CD4-positive, alpha-beta T cell treated with Interleukin-10 for 1 hour (primary cell): Measurements from ENCODE around the gene NPR2.

ENCODE experiments used
- DNase-seq: peaks from one replicate; pipeline ENCODE4 v3.0.0-alpha.2; 2020

Gene NPR2

DNA sequence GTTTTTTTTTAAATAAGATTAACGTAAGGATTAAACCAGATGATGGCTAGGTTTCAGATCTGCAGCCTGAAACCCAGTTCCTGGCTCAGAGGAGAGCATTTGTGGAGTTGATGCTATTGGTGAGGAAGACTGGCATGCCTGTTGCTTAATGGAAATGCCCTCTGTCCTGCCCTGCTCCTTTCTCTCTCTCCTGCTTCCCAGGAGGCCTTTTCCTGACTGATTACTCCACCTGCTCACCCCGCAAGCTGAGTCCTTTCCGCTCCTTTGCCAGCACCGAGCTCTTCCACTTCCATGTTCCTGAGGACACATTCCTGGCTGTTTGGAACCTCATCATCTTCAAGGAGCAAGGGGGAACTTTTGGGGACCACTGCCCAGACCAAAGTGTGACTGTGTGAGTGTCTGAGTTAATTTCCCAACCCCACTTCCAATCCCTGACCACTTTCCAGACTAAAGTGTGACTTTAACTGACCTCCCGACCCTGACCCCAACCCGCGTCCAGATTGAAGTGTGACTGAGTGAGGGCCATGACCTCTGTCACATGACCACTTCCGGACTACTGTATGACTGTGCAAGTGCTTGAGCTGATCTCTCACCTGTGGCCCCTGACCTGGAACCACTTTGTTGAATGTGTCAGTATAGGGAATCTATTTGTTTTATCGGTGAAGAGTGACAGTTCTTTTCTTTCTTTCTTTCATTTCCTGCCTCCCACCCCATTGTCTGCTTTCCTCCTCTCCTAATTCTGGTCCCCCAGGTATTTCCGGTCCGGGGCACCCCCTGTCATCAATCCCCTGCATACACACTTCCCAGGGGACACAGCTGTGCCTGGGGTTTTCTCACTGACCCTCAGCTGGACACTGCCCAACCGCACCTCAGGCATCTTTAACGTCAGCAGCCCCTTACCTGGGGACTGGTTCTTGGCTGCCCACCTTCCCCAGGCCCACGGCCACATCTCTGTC, 43.1 kb downstream of the NPR2 start:
- no peak for DNase-seq

DNA sequence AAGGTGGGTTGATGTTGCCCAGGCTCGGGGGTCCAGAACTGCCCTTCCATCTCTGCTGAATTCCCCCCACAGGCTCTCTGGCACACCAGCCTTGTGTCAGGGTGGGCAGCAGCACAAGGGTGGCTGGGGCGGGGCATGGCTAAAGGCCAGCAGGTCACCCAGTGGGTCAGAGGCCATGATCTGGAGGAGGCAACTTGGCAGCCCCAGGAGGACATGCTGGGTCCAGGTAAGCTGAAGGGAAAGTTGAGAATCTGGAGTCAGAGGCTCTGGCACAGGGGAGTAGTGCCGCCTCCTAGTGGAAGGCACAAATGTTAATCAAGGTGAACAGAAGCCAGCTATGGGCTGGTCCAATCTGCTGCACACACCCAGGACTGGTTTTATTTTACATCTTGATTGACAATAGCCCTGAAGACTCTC, 43.8 kb downstream of the NPR2 start:
- peak; percentile 21 for DNase-seq

DNA sequence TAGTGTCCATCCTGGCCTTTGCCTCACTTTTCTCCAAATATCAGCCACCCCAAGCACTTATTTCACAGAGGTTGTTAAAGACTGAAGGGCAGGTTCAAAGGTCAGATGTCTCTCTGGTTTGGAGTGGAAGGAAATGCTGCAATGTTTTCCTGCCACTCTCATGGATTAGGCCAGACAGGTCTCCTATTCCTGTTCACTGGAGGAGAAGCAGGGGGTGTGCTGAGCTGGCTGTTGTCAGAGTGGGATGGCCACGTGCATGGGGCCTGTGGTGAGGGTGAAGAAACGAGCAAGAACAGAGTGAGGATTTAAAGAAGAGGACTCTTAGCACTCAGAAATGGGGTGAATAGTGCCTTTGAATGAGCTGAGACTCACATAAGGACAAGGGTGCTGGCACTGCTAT, 44.4 kb downstream of the NPR2 start:
- no peak for DNase-seq

DNA sequence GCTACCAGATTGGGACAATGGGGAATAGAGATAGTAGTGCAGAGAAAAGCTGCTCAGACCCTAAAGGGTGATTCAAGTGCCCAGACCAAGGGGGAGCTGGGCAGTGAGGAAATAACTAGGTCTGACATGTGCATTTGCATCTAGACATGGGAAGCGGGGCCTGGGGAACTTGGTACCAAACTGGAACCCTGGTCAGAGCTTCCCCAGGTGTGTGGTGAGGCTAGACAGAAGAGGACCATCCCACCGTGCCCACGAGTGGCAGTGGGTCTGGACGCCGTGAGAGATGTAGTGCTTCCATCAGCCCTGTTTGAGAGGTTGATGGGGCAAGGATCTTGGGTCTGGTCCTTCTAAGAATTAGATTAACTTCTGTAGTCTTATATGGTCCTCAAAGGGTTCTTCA, 45.2 kb downstream of the NPR2 start:
- no peak for DNase-seq

DNA sequence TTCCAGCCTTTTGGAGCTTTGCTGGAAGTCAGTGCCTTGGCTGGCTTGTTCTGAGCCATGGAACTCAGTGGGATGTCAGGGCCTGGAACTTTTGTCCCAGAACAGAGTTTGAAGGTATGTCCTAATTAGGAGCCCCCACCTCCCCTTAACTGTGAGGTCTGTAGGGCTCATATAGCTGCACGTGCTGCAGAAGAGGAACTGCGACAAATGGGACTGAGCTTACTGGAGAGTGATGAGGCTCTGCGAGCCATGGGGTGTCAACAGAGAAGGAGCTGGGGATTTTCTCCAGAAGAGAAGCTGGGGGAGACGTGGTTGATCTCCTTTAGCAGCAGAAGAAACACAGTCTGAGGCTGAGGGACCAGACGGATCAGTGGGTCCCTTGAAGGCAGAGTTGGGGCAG, 48.5 kb downstream of the NPR2 start:
- DNase-seq: no peak

DNA sequence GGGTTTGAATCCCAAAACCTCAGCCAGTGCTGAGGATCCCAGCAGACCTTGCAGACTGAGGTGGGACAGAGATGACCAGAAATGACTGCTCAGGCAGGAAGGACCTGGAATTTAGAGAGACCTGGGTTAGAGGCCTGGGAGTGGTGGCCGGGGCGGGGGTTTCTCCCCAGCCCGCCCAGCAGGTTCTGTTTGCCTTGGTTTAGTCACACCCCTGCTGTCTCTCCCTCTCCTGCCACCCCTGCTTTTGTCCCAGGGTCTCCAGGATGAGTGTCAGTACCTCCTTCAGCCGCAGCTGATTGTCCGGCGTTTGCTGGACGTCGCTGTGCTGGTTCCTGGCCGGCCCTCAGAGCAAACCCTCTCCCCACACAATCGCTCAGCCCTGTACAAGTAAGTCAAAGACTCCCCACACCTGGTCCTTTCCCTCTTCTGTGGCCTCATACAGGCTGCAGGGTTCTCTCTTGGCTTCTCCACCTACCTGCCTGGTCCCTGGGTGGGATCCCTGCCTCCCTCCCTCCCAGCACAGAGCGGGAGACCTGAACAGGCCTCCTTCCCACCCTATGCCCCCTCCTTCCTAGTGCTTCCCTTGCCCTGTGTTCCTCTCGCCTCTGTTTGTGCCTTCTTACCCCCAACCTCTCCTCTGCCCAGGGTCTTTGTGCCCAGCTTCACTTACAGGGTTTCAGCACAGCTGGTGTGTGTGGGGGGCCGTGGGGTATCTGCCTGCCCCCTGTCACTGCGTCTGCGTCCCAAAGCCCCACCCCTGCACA, 49.7 kb downstream of the NPR2 start:
- DNase-seq: no peak

DNA sequence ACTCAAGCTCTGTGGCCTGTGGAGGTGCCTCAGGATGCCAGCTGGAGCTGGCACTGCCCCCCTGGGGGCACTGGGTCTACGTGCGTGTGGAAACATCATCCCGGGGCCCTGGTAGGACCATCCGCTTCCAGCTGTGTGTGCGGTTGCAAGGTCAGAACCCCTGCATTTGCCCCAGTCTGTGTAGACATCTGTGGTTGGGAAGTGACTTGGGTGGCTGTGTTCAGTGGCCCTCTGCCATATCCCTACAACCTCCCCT, 50.2 kb downstream of the NPR2 start:
- DNase-seq: no peak

DNA sequence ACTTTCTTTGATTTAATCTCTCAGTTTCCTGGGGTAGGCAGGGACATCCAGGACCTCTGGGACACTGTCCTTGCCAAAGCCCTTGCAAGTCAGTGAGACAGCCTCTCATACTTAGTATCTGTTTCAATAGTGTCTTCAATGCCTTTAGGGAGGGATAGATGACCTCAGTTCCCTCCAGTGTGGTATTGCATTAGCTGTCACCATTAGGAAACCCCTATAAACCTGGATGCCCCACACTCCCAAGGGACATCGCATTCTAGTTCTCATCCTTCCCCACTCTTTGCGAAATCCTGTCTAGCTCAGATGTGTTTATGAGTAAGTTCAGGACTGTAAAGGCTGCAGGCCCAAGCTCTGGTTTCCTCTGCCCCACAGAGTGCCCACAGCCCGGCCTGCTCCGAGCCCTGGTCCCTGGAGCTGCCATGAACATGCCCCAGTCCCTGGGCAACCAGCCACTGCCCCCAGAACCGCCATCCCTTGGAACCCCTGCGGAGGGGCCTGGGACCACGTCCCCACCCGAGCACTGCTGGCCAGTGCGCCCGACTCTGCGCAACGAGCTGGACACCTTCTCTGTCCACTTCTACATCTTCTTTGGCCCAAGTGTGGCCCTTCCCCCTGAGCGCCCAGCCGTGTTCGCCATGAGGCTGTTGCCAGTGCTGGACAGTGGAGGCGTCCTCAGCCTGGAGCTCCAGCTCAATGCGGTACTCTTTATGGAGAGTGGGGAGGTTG, 50.8 kb downstream of the NPR2 start:
- DNase-seq: no peak

DNA sequence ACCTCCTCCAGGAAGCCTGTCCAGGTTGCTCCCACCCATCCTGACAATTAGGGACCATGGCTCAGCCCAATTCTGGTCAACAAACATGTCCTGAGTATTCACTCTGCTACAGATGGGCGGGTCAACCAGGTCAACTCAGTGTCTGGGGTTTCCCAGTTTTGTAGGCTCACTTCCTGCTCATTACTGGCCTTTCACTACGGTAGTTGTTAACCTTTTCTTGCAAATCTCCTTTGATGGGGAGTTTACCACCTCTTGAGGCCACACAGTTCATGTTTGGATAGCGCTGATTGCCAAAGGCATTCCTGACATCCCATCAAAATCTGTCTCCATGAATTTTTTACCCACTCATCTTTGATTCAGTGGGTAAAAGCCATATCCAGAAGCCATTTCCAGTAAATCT, 51.4 kb downstream of the NPR2 start:
- DNase-seq: no peak

DNA sequence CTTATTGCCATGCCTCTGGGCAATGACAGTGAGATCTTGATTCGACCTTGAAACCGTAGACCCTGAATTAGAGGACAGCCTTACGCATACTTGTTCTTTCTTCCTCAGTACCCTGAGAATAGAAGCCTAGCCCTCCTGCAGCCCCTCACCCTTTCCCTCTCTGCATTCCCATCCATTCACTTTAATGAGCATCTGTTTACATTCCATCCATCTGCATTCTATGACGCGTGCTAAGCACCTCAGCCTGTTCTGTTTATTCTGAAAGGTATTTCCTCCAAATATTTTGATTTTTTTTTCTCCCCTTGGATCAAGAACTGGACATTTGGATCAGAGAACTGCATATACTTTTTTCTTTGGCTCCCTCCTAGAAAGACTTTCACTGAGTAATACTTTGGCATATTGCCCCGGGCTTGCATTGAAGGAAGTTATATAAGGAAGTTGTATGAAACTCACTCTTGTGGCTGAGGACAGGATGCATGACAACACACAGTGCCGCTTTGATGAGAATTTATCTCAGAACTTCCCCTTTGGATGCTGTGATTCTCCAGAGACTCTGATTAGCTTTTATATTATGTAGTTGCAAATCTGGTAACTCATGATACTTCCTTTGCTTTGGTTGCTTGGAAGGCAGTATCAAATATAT, 53.4 kb downstream of the NPR2 start:
- peak; percentile 58 for DNase-seq

DNA sequence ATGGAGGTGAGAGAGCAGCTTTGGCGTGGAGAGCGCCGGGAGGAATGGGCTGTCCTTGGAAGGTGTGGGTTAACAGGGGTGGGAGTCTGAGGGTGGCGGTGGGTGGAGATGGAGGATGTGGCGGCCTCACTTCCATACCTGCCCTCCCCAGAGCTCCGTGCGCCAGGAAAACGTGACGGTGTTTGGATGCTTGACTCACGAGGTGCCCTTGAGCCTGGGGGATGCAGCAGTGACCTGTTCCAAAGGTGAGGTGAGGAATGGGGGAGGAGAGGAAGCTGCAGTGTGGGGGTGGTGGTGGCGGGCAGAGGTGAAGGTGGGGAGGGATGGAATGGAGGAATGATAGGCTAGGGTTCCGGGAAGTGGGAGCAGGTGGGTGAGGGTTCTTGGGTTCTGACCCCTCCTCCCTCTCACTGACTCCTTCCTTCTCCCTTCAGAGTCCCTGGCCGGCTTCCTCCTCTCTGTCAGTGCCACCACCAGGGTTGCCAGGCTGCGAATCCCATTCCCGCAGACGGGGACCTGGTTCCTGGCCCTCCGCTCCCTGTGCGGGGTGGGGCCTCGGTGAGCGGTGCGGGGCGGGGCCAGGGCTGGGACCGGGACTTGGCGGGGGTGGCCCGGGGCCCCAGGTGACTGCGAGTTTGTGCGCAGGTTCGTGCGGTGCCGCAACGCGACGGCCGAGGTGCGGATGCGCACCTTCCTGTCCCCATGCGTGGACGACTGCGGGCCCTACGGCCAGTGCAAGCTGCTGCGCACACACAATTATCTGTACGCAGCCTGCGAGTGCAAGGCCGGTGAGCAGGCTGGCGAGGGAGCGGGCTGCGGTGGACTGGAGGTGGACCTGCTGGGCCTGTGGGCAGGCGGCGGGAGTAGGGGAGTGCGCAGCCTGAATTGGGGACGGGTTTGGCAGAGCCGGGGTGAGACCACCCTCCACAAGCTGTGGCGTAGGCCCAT, 54.7 kb downstream of the NPR2 start:
- no peak for DNase-seq

DNA sequence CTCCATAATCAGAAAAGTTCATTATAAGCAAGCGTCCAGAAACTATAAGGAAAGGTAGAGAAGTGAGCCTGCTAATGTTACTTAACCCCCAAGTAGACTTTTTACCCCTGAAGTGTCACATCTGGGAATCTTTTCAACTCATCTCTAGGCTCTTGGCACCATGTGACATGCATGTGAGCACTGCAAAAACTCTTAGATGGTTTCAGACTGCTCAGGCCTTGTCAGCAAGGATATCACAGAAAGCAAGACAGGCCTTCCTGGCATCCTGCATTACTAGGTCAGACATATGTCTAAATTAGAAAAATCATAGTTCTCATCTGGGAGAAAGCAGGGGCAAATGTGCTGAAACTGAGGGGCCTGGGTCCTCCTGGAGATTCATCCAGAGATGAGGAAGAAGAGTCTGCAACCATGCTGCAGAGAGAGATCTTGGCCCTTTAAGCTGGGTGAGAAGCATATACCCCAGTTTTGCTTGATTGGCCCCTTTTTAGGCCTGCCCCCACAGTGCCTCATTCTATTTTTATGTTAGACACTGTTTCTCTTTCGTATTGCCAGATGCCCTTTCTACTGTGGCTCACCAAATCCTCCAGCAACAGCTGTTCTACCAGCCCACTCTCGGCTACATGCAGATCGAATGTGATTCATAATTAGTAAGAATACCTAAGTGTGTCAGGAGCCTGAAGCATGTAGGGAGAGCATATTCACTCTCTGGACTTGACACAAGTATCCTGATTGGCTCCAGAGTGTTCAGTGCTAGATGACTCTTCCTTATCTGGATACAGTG, 56.6 kb downstream of the NPR2 start:
- no peak for DNase-seq

DNA sequence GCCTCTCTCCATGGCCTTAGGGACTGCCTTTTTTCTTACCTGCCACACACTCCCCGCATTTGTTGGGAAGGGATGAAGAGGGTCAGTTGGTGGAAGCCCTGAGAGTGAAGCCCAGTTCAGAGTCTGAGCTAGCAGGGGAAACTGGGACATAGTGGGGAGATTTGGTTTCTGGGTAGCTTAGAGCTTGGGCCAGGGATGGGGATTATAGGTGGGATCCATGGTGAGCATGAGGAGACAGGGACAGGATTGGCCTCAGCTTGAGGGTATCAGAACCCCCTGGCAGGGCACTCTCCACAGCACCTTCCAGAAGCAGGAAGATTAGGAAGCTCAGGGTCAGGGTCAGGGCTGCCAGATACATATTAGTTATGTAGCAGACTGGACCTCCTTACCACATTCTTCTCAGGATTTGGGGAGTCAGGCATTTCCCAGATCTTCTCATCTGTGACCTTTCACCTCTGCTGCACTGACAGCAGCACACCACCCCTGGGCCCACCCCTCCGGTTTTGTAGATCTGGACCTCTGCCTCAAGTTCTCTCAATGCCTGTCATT, 61.0 kb downstream of the NPR2 start:
- DNase-seq: no peak

DNA sequence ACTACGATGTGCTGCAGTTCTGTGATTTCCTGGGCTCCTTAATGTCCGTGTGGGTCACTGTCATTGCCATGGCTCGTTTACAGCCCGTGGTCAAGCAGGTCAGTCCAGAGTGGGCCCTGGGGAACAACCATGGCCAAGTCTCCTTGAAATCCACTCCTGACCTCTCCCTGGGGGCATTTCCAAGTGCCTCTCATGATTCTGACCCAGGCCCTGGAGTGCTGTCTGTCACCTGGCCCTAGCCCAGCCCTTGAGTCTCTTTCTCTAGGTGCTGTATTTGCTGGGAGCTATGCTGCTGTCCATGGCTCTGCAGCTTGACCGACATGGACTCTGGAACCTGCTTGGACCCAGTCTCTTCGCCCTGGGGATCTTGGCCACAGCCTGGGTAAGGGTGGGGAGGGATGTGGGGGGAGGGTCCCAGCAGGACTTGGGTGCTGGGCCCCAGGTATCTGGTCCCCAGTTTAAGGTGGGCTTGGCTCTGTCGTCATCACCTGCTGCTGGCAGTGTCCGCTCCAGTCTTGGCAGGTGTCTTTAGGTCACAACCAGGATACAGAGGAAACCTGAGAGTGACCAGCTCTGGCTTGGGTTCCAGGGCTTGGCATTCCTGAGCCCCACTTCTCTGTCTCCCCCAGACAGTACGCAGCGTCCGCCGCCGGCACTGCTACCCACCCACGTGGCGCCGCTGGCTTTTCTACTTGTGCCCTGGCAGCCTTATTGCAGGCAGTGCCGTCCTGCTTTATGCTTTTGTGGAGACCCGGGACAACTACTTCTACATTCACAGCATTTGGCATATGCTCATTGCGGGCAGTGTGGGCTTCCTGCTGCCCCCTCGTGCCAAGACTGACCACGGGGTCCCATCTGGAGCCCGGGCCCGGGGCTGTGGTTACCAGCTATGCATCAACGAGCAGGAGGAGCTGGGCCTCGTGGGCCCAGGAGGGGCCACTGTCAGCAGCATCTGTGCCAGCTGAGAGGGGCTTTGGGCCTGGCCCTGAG, 61.8 kb downstream of the NPR2 start:
- DNase-seq: no peak

DNA sequence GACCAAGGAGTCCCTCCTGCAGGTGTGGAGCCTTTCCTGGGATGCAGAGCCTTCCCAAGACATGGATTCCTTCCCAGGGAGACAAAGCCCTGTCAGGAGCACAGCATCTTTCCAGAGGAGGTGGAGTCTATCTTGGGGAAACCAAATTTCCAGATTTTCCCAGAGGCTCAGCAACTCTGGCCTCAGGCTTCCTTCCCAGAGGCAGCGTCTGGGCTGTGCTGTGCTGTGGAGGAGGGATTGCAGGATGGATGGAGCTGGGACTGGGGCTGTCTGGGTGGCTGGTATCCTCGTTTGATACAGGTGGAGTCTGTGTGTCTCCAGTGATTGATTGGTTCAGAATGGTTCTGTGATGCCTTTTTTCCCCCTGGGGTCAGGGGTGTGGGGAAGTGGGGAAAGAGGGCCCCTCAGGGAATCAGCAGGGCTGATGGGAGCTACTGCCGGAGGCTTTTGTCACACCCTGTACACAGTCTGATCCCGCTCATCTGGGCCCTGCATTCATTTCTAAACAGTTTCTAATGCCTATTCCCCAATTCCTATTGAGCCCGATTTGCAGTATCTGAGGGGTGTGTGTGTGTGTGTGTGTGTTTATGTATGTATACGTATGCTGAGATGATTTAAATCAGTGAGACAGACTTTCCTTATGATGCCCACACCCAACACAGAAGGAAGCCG, 62.8 kb downstream of the NPR2 start:
- no peak for DNase-seq

DNA sequence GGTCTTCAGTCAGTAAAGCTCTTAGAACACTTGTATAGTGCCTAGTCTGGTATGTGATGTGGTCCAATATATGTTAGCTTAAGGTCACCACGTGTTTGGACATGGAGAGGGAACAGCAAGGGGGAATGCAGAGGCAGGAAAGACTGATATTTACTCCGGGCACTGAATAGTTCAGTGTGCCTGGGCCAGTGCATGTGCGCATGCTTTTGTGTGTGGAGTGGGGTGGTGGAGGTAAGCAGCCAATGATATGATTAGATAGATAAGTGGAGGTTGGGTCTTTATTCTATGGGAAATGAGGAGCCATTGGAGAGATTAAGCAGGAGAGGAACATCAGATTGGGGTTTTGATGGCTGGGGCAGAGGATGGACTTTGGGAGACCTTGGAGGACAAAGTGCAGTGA, 64.8 kb downstream of the NPR2 start:
- DNase-seq: no peak

DNA sequence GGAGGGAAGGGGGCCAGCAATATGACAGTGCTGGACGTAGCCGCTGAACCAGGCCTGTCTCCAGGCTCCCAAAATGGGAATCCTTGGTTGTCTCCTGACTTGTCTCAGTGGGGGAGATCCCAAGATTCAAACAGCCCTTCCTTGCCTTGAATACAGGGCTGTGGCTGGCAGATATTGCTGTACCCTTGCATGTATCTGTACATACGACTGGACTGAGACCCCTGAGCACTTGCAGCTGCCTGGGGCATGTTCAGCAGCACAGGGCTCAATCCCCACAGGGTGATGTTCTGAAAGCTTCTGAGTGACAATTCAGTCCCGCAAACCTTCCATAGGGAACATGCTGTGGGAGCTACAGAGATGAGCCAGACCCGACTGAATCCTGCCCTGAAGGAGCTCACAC, 65.5 kb downstream of the NPR2 start:
- no peak for DNase-seq

DNA sequence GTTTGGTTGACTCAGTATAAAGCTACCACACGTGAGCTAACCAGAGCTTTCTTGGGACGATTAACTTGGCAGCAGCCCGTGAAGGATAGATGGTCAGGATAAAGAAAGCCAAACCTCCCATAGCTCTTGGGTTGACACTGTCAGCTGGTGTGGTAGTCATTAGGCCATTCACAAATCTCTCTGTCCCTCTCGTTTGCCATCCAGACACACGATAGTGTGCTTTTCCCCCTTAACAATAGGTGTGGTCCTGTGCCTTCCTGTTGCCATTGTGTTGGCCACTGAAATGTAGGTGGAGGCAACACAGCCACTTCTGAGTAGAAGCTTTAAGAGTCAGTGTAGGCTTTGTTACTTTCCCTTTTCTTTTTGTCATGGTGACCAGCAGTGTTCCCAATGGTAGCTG, 67.1 kb downstream of the NPR2 start:
- no peak for DNase-seq
